Measurements from ENCODE around the gene CENPE. TPM values are rescaled to one million over a fixed set of nuclear protein-coding genes. Genes with fewer than 3 reads are reported as not detected.

CENPE gene
- total and polyA plus RNA-seq, 8 donors = 0.04 to 2.7 (median 0.39) TPM

- Histone ChIP-seq H3K4me1 (no peaks in the 10 kb centered on the region), H3K4me3 (no peak overlapping the region), H3K36me3 (peaks cover 0 to 18% (median 4%) of the 10 kb centered on the region in 3 donors), H3K27me3 (no peaks in the 10 kb centered on the region), H3K9me3 (no peaks in the 10 kb centered on the region), H3K27ac (no peak overlapping the region)
- intact Hi-C loops (cut with DNase I) = loop anchor here in 1 of 3 donors (10.0 kb wide), 1 partner anchor 471 kb away; no protein-coding TSS in a partner anchor
- FAIRE-seq (no peak), ATAC-seq (no peak), DNase-seq (no peak)
- WGBS, 2 donors = 92 to 97% methylated on average over 2 of the region's 2 CpGs
- TF ChIP-seq CTCF (IDR thresholded peaks at IDR 0.05) = no peak
These were observed 112.5 kb downstream of the CENPE start for GRCh38 chr4:103085555-103086196.

- Histone ChIP-seq H3K4me3 (no peak overlapping the region), H3K27ac (no peak overlapping the region), H3K4me1 (peaks cover 0 to 3% (median 0%) of the 10 kb centered on the region in 3 donors), H3K9me3 (no peaks in the 10 kb centered on the region), H3K36me3 (no peaks in the 10 kb centered on the region), H3K27me3 (no peaks in the 10 kb centered on the region)
- intact Hi-C loops (cut with DNase I) = loop anchor here in 1 of 3 donors (10.0 kb wide), 1 partner anchor 465 kb away; no protein-coding TSS in a partner anchor
- TF ChIP-seq CTCF (IDR thresholded peaks at IDR 0.05) = no peak
- FAIRE-seq (no peak), ATAC-seq (no peak), DNase-seq (no peak)
- 92 to 100% methylated on average over 1 of the region's 1 CpG for WGBS, 2 donors
These were observed 118.5 kb downstream of the CENPE start for GRCh38 chr4:103079621-103080020.

GRCh38 chr4:103076747-103077347, 121.3 kb downstream of the CENPE start, which contains the start of gene SLC9B2:
Gene SLC9B2, minus strand, starts transcription at chr4:103076761. Its CDS starts 9,211 bp downstream, at chr4:103067550.
- Histone ChIP-seq H3K27ac (peak within 1 kb of the TSS in 3 of 4 donors; percentile 20 to 79 (median 48)), H3K27me3 (no peaks in the 10 kb centered on the region), H3K4me3 (peak within 1 kb of the TSS; percentile 53 to 76 (median 60)), H3K9me3 (no peaks in the 10 kb centered on the region), H3K4me1 (peaks cover 0 to 3% (median 0%) of the 10 kb centered on the region in 3 donors), H3K36me3 (no peaks in the 10 kb centered on the region)
- 17 to 25% methylated on average over 21 of the region's 21 CpGs for WGBS, 2 donors
- ATAC-seq (peak in 3 of 4 donors; percentile 75 to 88 (median 83)), DNase-seq (no peak), FAIRE-seq (no peak)
- intact Hi-C loops (cut with DNase I) = no loop called here
- no peak for TF ChIP-seq CTCF (IDR thresholded peaks at IDR 0.05)

- Histone ChIP-seq H3K4me1 (peaks cover 0 to 3% (median 0%) of the 10 kb centered on the region in 3 donors), H3K36me3 (no peaks in the 10 kb centered on the region), H3K9me3 (no peaks in the 10 kb centered on the region), H3K27ac (peak overlapping the region in 3 of 4 donors; percentile 20 to 79 (median 48)), H3K4me3 (peak overlapping the region; percentile 53 to 76 (median 60)), H3K27me3 (no peaks in the 10 kb centered on the region)
- peak; percentile 41 to 85 (median 50) for DNase-seq
- no peak for FAIRE-seq
- TF ChIP-seq CTCF (IDR thresholded peaks at IDR 0.05) = no peak
- intact Hi-C loops (cut with DNase I) = no loop called here
- 1 to 2% methylated on average over 82 of the region's 82 CpGs for WGBS, 2 donors
- peak; percentile 78 to 87 (median 86) for ATAC-seq
These were observed 122.0 kb downstream of the CENPE start for GRCh38 chr4:103075894-103076746.
